Nephron progenitor cell (in vitro differentiated cells): Measurements from ENCODE around the gene ZNF366.

Experiments
- DNase-seq: peaks from one replicate; pipeline ENCODE4 v3.0.0; 2021
- H3K27ac Mint-ChIP-seq: 2 replicates; pipeline ENCODE4 v1.8.0; 2021; ENCODE audit warnings: mild to moderate bottlenecking, moderate library complexity, mixed read lengths
- H3K27me3 Mint-ChIP-seq: 2 replicates; pipeline ENCODE4 v1.8.0; 2021; ENCODE audit warnings: mild to moderate bottlenecking, low read depth, mixed read lengths; ENCODE audit not compliant: poor library complexity
- H3K36me3 Mint-ChIP-seq: 2 replicates; pipeline ENCODE4 v1.8.0; 2021; ENCODE audit warnings: low read depth, mixed read lengths
- H3K4me1 Mint-ChIP-seq: 2 replicates; pipeline ENCODE4 v1.8.0; 2021; ENCODE audit warnings: mixed read lengths
- H3K4me3 Mint-ChIP-seq: 2 replicates; pipeline ENCODE4 v1.8.0; 2021; ENCODE audit warnings: mild to moderate bottlenecking, moderate library complexity, mixed read lengths
- H3K9me3 Mint-ChIP-seq: 2 replicates; pipeline ENCODE4 v1.8.0; 2021; ENCODE audit warnings: mild to moderate bottlenecking, moderate library complexity, mixed read lengths
- CTCF ChIP-seq: fragments of 200-600 bp; sonication (generic); IDR thresholded peaks from 2 replicates; pipeline ENCODE4 v1.5.0; 2021; ENCODE audit warnings: antibody characterized with exemption

The ZNF366 gene

GRCh38 chr5:72415616-72416325, 91.4 kb downstream of the ZNF366 start:
- no peak for TF ChIP-seq CTCF
- no peak overlapping the region for H3K4me3 Mint-ChIP-seq
- H3K36me3 Mint-ChIP-seq, result no peaks in the 10 kb centered on the region
- H3K4me1 Mint-ChIP-seq, result no peaks in the 10 kb centered on the region
- no peak for DNase-seq
- peaks cover 5% of the 10 kb centered on the region for H3K9me3 Mint-ChIP-seq
- peaks cover 9% of the 10 kb centered on the region for H3K27me3 Mint-ChIP-seq
- no peak overlapping the region for H3K27ac Mint-ChIP-seq

GRCh38 chr5:72412283-72413055, 94.7 kb downstream of the ZNF366 start:
- peaks cover 3% of the 10 kb centered on the region for H3K27me3 Mint-ChIP-seq
- no peak for DNase-seq
- TF ChIP-seq CTCF, result no peak
- H3K4me3 Mint-ChIP-seq, result no peak overlapping the region
- no peak overlapping the region for H3K27ac Mint-ChIP-seq
- H3K4me1 Mint-ChIP-seq, result no peaks in the 10 kb centered on the region
- H3K9me3 Mint-ChIP-seq, result no peaks in the 10 kb centered on the region
- no peaks in the 10 kb centered on the region for H3K36me3 Mint-ChIP-seq

- peaks cover 4% of the 10 kb centered on the region for H3K9me3 Mint-ChIP-seq
- peaks cover 1% of the 10 kb centered on the region for H3K27me3 Mint-ChIP-seq
- H3K36me3 Mint-ChIP-seq, result no peaks in the 10 kb centered on the region
- H3K4me1 Mint-ChIP-seq, result no peaks in the 10 kb centered on the region
- no peak for DNase-seq
- no peak for TF ChIP-seq CTCF
- no peak overlapping the region for H3K27ac Mint-ChIP-seq
- no peak overlapping the region for H3K4me3 Mint-ChIP-seq
Measured at GRCh38 chr5:72410688-72411295, 96.4 kb downstream of the ZNF366 start.

- no peaks in the 10 kb centered on the region for H3K4me1 Mint-ChIP-seq
- H3K27ac Mint-ChIP-seq, result no peak overlapping the region
- peaks cover 15% of the 10 kb centered on the region for H3K9me3 Mint-ChIP-seq
- H3K36me3 Mint-ChIP-seq, result no peaks in the 10 kb centered on the region
- no peak overlapping the region for H3K4me3 Mint-ChIP-seq
- TF ChIP-seq CTCF, result no peak
- H3K27me3 Mint-ChIP-seq, result no peaks in the 10 kb centered on the region
- DNase-seq, result no peak
Measured at GRCh38 chr5:72408603-72409002, 98.6 kb downstream of the ZNF366 start.

- Mint-ChIP-seq H3K27me3 (no peaks in the 10 kb centered on the region), H3K9me3 (peaks cover 18% of the 10 kb centered on the region), H3K4me3 (no peak overlapping the region), H3K36me3 (no peaks in the 10 kb centered on the region), H3K27ac (no peak overlapping the region), H3K4me1 (no peaks in the 10 kb centered on the region)
- DNase-seq, result no peak
- no peak for TF ChIP-seq CTCF
Measured at GRCh38 chr5:72408127-72408526, 99.1 kb downstream of the ZNF366 start.
